ENCODE data around the gene SIRT2.
"Not testable (repeated sequence)": the region's sequence is repeated elsewhere in the genome, so short reads cannot be mapped to it uniquely, and the experiment has no call there.

SIRT2 gene

GRCh38 chr19:38899447-38900201, at the start of gene SIRT2, which contains the start of gene NFKBIB:
SIRT2 (minus strand) TSS chr19:38899618; CDS start chr19:38899521, 97 bp downstream.
NFKBIB (plus strand) TSS chr19:38899969; CDS start chr19:38900033, 64 bp downstream.
- DNase-seq = peak; percentile 98

DNA sequence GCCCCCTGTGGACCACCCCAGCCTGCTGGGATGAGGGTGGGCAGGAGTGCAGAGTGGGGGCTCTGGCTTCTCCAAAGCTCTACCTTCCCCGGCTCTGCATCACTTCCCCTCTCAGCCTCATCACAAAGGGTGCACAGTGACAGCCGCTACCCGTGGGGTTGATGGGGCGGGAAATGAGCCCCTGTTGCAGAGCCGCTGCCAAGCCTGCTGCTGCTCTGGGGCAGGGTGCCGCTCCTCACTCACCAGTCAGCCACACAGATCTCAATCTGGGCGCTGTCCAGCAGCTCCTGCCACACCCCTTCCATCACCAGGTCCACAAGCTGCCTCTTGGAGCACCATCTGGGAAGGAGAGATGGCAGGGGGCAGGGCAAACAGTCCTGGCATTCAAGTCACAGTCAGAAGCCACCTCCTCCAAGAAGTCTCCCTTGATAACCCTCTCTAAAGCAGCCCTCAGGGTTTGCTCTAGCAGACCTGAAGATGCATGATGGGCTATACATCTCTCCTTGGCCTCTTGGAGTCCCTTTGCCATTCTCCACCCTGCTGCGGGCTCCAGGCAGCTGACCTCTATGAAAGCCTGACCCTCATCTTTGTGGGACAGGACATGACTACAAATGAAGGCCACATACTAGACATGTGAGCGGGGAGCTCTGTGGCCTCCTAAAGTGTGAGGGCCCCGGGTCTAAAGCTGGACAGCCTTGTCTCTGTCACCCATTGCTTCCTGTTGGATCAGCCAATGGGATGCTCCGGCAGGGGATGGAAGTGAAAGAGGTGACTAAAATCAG, 47.0 kb upstream of the SIRT2 start:
- no peak for DNase-seq

DNA sequence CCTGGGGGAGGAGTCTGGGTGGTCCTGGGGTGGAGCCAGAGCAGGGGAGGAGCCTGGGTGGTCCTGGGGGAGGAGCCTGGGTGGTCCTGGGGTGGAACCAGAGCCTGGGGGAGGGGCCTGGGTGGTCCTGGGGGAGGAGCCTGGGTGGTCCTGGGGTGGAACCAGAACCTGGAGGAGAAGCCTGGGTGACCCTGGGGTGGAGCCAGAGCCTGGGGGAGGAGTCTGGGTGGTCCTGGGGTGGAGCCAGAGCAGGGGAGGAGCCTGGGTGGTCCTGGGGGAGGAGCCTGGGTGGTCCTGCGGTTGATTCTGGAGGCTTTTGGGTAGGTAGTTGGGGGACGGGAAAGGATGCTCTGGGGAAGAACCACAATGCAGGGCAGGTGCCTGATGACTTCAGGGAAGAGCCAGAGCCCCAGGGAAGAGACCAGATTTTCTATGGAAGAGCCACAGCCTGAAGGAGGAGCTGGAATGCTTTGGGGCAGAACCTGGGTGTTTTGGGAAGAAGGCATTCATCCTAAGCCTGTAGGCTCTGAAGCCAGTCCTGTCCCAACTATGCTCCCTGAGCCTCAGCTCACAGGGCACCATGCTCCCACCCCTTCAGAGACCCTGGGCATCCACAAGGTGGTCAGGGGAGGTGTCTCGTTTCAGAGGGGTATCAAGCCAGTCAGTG, 46.3 kb upstream of the SIRT2 start:
- DNase-seq = no peak

DNA sequence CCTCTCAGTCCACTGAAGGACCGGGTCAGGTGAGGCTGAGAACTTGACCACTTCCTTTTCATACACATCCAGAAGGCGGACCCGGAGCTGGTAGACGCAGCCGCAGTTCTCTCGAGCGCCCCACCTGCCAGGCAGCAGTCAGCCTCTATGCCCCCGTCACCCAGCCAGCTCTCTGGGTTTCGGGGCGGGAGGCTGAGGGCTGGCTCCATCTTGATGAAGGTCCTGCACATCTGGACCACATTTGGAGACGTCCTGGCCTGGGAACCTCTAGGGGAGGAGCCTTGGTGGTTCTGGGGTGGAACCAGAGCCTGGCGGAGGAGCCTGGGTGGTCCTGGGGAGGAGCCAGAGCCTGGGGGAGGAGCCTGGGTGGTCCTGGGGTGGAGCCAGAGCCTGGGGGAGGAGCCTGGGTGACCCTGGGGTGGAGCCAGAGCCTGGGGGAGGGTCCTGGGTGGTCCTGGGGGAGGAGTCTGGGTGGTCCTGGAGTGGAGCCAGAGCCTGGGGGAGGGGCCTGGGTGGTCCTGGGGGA, 45.6 kb upstream of the SIRT2 start:
- no peak for DNase-seq

- DNase-seq = no peak
Measured at GRCh38 chr19:38942471-38943181, 43.2 kb upstream of the SIRT2 start.

- DNase-seq = no peak
Measured at GRCh38 chr19:38941979-38942378, 42.6 kb upstream of the SIRT2 start.

- not testable (repeated sequence) for DNase-seq
Measured at GRCh38 chr19:38941466-38941865, 42.0 kb upstream of the SIRT2 start.

DNA sequence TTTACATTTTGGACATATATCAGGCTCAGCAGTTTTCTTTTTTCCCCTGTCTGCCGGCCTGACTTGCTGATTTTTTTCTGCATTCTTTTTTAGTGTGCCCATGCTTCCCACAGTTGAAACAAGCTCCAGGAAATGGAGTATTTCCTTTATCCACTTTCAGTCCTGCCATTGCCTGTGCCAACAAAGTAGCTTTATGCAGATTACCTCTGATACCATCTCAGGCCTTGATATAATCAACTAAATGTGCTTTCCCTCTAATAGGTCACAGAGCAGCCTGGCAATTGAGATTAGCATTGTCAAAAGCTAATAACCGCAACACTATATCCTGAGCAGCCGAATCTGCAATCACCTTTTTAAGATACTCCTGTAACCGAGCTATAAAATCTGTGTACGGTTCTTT, 40.5 kb upstream of the SIRT2 start:
- no peak for DNase-seq

- DNase-seq = no peak
Measured at GRCh38 chr19:38933544-38933943, 34.1 kb upstream of the SIRT2 start.

- no peak for DNase-seq
Measured at GRCh38 chr19:38932425-38933179, 33.2 kb upstream of the SIRT2 start.

GRCh38 chr19:38931521-38931793, 32.0 kb upstream of the SIRT2 start:
- no peak for DNase-seq

- DNase-seq = peak; percentile 93
Measured at GRCh38 chr19:38930776-38931520, 31.5 kb upstream of the SIRT2 start, which contains the start of gene MRPS12. MRPS12 (plus strand) TSS chr19:38930944; CDS start chr19:38931295, 351 bp downstream.

GRCh38 chr19:38929929-38930775, 30.7 kb upstream of the SIRT2 start, which contains the start of gene SARS2:
SARS2 (minus strand) TSS chr19:38930763; CDS start chr19:38930736, 27 bp downstream.
- DNase-seq = peak; percentile 78

DNA sequence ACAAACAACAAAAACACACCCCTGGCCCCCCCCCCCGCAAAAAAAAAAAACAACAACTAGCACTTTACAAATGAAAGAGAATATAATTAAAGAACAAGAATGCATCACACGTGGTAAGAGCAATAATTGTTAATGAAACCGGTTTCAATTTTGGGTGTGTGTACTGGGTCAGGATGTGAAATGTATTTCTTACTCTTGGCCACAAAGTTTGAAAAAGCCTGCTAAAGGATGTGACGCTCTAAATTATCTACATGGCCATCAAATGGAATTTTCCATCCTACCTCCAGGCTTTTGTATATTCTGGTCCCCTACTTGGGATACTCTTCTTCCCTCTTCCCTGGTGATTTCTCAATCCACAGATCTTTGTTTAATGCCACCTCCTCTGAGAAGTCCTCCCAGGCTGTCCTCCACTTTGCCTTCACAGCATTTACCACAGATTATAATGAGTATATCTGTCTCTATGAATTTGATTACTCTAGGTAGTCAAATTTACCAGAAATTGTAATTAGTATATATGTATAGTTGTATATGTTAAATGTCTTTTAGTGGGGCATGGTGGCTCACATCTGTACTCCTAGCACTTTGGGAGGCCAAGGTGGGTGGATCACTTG, 29.1 kb upstream of the SIRT2 start:
- no peak for DNase-seq

DNA sequence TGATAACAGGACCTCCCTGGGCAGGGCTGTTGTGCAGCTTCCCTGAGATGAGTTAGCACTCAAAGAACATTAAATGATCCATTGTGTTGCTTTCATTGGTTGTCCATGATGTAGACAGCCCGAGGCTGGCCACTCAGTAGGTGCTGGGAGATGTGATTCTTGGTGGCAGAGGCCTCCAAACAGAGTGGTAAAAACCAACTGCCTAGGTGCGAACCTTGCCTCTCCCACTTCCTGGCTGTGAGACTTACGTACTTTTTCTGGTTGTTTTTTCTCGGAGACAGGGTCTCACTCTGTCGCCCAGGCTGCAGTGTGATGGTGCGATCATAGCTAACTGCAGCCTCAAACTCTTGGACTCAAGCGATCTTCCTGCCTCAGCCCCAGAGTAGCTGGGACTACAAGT, 25.0 kb upstream of the SIRT2 start:
- DNase-seq = no peak

GRCh38 chr19:38922482-38922881, 23.1 kb upstream of the SIRT2 start:
- no peak for DNase-seq

GRCh38 chr19:38921420-38922274, 22.2 kb upstream of the SIRT2 start:
- no peak for DNase-seq

DNA sequence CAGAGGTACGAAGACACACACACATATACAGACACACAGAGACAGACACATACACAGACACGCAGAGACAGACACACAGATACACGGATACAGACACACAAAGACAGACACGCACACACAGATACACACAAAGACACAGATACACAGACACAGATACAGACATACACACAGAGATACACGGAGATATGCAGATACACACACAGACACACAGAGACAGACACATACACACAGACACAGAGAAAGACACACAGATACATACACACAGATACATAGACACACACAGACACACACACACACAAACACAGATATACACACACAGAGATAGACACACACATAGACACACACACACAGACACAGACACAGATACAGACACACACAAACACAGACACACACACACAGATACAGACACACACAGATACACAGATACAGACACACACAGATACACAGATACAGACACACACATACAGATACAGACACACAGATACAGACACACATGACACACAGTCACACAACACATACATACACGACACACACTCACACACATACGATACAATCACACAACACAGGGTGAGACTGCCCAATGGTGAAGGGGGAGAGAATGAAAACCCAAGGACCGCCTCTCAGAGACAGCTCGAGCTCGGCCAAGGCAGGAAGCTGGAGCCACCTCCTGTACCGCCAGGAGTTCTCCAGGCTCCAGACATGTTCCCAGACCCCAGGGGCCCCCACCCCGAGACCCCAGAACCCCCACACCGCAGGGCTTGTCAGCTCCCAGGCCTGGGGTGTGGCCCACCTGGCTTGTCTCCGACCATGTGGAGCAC, 21.4 kb upstream of the SIRT2 start:
- DNase-seq = no peak

Data from NCI-H1048 (cell line).